GM18868 (cell line): ENCODE data around the gene EPHB6.

Experiments used
- ATAC-seq: cut with Tn5 transposase; IDR thresholded peaks from one replicate; pipeline ENCODE4 v1.9.1; 2021; ENCODE audit warnings: mild to moderate bottlenecking, moderate library complexity; ENCODE audit not compliant: unreplicated experiment

Gene EPHB6

DNA sequence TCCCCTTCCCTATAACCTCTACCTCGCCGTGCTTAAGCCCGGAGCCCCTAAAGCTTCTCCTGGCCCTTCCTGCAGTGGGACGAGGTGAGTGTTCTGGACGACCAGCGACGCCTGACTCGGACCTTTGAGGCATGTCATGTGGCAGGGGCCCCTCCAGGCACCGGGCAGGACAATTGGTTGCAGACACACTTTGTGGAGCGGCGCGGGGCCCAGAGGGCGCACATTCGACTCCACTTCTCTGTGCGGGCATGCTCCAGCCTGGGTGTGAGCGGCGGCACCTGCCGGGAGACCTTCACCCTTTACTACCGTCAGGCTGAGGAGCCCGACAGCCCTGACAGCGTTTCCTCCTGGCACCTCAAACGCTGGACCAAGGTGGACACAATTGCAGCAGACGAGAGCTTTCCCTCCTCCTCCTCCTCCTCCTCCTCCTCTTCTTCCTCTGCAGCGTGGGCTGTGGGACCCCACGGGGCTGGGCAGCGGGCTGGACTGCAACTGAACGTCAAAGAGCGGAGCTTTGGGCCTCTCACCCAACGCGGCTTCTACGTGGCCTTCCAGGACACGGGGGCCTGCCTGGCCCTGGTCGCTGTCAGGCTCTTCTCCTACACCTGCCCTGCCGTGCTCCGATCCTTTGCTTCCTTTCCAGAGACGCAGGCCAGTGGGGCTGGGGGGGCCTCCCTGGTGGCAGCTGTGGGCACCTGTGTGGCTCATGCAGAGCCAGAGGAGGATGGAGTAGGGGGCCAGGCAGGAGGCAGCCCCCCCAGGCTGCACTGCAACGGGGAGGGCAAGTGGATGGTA, 9.2 kb downstream of the EPHB6 start:
- no peak for ATAC-seq

DNA sequence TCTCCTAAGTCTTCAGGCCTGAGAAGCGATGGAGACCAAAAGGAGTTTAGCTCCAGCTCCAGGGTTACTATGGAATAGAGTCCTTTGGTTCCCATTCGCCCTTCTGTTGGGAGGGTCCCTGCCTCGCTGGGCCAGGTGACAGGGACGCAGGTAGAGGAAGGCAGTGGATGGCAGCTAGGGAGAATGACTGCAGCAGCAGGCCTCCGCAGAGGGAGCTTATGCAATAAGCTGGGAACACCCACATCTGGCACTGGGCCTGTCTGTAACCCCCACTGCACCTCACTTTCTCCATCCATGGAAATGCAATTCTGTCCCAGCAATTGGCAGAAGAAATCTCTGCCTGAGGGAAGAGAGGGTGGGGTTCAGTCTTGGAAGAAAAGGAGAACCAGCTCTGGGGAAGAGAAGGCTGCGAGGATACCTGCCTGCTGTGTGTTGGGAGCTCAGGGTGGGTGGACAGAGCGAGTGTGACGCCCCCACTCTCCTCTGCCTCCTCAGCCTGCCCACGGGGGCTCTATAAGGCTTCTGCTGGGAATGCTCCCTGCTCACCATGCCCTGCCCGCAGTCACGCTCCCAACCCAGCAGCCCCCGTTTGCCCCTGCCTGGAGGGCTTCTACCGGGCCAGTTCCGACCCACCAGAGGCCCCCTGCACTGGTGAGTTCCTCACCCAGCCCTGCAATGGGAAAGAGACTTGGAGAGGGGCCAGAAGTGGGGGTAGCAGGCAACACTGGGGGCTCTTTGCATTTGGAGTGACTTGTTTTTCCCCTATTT, 10.3 kb downstream of the EPHB6 start:
- no peak for ATAC-seq

DNA sequence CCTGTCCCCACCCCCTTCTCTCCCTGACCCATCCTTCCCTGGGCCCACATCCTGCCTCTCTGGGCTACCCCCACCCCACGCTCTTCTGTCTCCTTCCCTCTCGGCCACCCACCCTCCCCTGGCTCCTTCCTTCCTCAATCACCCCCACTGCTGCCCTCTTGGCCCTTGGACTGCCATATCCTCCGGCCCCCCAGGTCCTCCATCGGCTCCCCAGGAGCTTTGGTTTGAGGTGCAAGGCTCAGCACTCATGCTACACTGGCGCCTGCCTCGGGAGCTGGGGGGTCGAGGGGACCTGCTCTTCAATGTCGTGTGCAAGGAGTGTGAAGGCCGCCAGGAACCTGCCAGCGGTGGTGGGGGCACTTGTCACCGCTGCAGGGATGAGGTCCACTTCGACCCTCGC, 10.9 kb downstream of the EPHB6 start:
- ATAC-seq: no peak

DNA sequence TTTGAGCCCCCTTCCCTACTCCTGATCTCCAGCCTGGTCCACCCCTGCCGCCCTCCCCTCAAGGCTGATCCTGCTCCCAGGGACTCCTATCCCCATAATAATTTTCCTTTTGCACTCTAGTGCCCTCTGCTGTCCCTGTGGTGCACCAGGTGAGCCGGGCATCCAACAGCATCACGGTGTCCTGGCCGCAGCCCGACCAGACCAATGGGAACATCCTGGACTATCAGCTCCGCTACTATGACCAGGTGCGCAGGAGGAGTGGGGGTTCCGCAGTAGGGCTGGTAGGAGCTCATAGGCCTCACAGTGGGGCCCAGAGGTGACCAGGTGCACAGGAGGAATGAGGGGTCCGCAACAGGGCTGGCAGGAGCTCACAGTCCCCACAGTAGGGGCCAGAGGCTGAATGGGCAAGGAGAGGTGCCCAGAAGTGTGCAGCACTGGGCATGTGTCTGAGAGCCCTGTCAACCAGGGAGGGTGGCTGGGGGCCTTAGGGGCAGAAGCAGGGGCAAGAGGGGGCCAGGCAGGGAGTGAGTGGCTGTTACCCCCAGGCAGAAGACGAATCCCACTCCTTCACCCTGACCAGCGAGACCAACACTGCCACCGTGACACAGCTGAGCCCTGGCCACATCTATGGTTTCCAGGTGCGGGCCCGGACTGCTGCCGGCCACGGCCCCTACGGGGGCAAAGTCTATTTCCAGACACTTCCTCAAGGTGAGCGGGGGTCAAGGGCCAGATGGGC, 11.7 kb downstream of the EPHB6 start:
- no peak for ATAC-seq

DNA sequence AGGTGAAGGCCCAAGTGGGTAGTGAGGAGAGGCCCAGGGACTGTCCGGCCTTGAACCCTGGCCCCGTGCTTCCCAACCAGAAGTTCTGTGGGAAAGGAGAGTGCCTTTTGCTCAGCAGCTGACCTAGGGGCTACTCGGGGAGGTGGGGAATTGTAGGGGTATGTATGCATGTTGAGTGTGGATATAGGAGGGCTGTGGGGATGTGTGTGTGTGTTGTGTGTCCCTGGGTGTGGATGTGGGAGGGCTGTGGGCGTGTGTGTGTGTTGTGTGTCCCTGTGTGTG, 12.2 kb downstream of the EPHB6 start:
- no peak for ATAC-seq

DNA sequence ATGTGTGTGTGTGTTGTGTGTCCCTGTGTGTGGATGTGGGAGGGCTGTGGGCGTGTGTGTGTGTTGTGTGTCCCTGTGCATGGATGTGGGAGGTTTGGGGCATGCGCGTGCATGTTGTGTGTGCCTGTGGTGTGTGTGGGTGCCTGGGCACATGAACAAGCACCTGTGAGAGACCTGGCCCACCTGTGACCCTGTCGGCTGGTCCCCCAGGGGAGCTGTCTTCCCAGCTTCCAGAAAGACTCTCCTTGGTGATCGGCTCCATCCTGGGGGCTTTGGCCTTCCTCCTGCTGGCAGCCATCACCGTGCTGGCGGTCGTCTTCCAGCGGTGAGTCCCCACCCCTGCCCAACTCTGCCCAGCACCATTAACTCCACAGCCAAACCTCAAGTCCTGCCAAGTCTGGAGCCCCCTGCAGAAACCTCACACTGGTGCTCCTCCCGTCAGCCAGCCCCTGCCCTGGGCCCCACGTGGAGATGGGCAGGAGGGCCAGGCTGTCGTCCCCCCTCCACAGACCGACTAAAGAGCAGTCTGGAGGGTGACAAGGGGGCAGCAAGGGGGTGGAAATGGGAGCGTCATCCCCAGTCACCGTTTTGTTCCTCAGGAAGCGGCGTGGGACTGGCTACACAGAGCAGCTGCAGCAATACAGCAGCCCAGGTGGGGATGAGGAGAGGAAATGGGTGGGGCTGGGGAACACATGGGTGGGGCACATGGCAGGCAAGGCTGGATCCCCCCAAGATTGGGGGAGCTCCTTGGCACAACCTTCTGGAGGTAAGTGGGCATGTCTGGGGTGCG, 12.7 kb downstream of the EPHB6 start:
- ATAC-seq: no peak

DNA sequence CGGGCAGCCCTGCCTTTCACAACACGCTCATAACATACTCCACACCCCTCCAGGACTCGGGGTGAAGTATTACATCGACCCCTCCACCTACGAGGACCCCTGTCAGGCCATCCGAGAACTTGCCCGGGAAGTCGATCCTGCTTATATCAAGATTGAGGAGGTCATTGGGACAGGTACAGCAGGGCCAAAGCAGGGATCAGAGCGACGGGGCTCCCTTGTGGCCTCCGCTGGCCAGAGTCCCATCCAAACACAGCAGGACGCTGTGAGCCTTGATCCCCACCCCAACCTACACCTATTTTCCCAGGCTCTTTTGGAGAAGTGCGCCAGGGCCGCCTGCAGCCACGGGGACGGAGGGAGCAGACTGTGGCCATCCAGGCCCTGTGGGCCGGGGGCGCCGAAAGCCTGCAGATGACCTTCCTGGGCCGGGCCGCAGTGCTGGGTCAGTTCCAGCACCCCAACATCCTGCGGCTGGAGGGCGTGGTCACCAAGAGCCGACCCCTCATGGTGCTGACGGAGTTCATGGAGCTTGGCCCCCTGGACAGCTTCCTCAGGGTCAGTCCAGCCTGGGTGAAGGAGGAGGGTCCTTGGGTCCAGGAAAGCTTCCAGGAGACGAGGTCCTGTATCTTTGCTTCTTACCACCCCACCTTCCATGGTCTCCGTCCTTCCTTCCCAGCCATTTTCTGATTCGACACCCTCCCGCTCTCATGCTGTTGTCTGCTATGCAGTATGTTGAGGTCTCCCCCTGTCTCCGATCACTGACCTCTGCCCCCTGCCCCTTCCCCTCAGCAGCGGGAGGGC, 13.5 kb downstream of the EPHB6 start:
- no peak for ATAC-seq

DNA sequence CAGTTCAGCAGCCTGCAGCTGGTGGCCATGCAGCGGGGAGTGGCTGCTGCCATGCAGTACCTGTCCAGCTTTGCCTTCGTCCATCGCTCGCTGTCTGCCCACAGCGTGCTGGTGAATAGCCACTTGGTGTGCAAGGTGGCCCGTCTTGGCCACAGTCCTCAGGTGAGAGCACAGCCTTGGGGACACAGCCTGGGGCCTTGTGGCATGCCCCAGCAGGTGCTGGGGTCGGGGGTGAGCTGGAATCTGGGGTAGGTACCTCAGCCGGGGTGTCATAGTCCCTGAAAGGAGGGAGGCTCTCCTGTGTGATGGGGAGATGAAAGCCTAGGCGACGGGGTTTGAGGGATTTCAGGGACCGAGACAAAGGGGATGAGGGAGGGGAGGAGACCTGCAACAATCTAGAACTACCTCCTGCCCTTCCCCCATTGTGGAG, 14.1 kb downstream of the EPHB6 start:
- ATAC-seq: no peak

DNA sequence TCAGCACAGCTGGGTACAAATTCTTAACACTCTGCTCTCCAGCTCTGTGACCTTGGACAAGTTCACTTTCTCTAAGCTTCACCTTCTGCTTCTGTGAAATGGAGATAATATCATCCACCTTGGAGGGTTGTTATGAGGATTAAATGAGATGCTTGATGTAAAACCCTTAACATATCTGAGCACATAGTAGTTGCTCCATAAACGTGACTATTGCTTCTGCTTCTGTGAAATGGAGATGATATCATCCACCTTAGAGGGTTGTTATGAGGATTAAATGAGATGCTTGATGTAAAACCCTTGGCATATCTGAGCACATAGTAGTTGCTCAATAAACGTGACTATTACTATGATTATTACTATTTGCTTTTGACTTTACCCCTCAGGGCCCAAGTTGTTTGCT, 14.6 kb downstream of the EPHB6 start:
- ATAC-seq: no peak

DNA sequence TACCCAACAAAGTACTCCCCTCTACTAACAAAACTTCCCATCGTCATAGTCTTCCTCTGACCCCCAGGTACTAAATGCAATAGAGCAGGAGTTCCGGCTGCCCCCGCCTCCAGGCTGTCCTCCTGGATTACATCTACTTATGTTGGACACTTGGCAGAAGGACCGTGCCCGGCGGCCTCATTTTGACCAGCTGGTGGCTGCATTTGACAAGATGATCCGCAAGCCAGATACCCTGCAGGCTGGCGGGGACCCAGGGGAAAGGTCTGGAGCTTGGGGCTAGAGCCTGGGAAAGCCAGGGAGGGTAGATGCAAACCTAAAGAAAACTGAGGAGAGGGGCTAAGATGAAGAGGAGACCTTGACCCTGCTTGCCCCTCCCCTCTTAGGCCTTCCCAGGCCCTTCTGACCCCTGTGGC, 15.3 kb downstream of the EPHB6 start:
- no peak for ATAC-seq

DNA sequence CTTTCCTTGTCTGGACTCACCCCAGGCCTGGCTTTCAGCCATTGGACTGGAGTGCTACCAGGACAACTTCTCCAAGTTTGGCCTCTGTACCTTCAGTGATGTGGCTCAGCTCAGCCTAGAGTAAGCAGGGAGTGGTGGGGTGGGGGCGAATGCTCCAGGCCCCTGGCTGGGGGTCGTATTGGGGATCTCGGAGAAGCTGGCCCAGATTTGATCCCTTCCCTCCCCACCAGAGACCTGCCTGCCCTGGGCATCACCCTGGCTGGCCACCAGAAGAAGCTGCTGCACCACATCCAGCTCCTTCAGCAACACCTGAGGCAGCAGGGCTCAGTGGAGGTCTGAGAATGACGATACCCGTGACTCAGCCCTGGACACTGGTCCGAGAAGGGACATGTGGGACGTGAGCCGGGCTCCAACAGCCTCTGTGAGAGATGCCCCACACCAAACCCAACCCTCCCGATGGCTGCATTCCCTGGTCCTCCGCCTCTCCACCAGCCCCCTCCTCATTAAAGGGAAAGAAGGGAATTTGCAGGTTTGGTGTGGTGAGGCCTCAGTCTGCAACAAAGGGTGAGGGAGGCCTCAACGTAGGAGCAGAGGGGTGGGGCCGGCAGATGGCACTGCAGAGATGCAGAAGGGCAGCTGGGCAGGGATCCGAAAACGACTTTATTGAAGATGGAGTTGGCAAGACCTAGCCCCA, 15.8 kb downstream of the EPHB6 start:
- no peak for ATAC-seq

DNA sequence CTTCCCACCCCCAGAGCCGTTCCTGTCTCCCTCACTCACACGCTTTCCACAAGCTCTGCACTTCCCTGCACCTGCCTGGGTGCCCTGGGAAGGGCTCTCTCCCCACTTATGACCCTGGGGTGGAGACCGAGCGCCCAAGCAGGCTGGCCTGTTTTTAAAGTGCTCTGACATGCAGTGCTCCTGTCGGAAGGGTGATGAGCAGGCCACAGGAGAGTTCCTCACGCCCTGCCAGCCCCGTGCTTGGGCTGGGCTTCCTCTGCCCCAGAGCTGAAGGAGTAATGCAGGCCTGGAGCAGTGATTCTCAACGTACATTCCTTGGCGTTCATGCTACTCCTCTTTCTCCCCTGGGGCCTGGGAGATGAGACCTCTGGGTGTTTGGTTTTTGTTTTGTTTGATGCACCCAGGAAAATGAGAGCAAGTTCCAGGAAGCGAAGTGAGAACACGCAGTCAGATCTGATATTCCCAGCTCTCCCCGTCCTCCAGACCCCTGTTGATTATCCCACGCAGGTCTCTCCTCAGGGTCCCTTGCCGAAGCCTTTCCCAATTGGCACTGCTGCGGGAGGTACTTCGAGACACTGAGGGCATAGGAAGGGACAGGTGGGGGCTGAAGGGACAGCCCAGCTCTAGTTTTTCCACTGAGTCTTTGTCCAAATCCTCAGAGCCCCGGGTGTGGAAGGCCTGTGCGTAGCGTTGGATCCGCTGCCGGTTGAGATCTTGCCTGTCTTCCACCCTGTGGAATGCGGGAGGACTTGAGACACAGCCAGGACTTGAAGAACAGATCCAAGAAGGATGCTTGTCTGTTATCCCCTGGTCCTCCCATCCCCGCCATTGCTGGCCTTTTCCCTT, 16.6 kb downstream of the EPHB6 start:
- no peak for ATAC-seq

DNA sequence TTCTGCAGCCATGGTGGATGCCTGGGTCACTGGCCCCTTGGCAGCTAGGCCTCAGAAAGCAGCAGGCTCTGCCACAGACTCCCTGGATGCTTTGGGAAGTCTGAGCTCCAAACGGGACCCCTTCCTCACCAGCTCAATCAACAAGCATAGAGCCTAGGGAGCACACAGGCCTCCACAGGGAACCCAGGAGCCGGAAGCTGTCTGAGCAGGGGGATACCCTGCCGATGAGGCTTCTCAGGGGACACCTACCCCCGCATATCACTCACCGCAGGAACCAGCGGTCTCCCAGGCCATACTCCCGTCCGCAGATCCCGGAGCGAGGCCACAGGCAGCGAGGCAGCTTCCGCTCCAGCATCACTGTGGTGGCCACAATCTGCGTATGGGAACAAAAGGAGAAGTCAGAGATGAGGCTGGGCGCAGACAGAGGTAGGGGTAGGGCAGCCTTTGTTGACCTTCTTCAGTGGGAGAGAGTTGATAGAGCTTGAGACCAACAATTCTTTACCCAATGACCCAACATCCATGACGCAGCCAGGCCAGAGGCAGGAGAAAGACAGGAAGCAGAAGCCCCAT, 17.3 kb downstream of the EPHB6 start:
- no peak for ATAC-seq

DNA sequence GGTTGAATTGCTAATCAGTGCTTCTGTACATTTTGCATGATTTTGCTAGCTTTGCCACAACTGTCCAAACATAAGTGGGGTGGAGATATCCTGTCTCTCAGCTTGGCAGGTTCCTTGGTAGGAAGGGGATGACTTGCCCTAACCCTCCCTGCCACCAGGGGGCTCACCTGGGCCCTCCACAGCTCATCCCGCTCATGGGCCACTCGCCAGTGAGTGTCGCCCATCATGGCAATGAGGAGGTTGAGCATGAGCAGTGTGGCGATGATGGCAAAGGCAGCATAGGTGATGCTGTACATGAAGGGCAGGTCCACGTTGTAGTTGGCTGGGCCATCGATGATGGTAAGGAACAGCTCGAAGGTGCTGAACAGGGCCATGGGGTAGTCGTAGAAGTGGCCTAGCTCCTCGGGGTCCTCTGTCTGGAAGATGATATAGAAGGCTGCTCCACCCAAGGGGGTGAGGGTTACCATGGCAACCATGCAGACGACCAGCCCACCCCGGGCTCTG, 18.5 kb downstream of the EPHB6 start:
- ATAC-seq: peak; percentile 85

DNA sequence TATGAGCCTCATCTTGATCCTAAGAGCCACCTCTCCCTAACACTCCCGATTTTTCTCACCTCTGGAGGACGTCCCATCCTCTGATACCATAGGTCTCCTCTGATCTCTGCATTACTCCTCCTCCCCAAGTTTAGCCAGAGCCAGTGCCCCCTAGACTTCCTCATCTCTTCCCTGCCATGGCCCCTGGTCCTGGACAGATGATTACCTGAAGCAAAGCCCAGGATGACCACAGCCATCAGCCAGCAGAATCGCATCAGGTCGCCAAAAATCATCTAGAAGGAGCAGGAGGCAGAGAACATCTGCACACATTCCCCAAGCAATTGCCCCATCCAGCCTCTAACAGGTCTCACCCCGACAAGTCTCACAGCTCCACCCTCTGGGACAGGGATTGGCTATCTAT, 19.0 kb downstream of the EPHB6 start:
- ATAC-seq: no peak

DNA sequence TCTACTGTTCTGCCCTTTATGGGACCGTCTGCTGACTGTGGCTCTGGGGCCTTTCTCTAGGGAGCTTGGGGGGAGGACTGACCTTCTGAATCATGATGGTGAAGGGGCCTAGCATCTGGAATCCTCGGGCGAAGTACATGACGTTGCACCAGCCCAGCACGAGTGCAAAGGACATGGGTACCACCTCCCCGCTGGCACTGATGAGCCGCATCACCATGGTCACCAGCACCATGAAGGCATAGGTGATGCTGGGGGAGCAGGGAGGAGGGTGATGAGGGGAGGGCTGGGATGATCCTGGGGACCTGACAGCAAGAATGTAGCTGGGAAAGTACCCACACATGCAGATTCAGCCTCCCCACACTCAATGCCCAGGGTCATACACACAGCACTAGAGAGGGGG, 19.5 kb downstream of the EPHB6 start:
- ATAC-seq: no peak

DNA sequence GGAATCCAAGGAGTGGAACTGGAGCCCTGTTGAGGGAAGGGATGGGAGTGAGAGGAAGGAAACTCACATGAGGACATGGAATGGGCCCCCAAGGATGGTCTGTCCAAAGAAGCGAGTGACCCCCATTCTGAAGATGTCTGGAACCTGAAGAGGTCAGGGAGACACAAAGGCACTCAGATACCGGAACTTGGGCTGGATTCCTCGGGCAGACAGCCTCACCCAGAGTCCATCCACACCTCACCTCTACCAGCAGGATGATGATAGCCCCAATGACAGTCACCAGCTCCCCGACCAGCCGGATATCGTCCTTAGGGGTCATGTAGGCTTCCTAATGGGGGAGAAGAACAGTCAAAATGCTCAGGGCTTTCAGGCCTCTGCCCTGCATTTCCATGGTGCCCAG, 20.0 kb downstream of the EPHB6 start:
- ATAC-seq: no peak

DNA sequence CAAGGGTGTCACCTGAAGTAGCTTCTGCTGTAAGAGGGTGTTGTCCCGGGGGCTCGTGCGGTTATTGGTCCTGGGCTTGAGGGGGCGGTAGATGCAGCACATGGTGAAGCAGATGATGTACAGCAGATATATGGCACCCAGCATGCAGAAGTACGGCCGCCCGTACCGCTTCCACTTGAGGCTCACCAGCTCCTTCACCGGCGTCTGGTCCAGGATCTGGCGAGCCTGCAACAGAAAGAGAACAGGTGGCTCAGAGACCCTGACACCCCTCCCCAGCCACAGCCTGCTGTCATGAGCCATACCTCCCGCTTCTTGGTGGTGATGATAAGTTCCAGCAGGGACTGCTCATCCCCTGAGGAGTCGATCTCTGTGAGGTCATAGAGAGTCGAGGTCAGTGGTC, 20.6 kb downstream of the EPHB6 start:
- ATAC-seq: no peak
